Testis (tissue), 2 donors: ENCODE results near the gene MT3.

Source experiments
- POLR2A ChIP-seq: fragments of 450-650 bp; IDR thresholded peaks from one replicate; pipeline ENCODE4 v1.6.1; 2017; ENCODE audit warnings: antibody characterized with exemption, mild to moderate bottlenecking, moderate library complexity
- TF ChIP-seq, protein P1 (sequence below), 3 experiments: fragments of 450-650 bp in 2 of 3; fragments of 200-600 bp in 1 of 3; sonication (generic) in 1 of 3; IDR thresholded peaks; one replicate each; pipeline ENCODE4 v1.5.1; 2016 to 2019; ENCODE audit warnings: antibody characterized with exemption in 3 of 3, mild to moderate bottlenecking in 2 of 3, moderate library complexity in 1 of 3

DNA sequence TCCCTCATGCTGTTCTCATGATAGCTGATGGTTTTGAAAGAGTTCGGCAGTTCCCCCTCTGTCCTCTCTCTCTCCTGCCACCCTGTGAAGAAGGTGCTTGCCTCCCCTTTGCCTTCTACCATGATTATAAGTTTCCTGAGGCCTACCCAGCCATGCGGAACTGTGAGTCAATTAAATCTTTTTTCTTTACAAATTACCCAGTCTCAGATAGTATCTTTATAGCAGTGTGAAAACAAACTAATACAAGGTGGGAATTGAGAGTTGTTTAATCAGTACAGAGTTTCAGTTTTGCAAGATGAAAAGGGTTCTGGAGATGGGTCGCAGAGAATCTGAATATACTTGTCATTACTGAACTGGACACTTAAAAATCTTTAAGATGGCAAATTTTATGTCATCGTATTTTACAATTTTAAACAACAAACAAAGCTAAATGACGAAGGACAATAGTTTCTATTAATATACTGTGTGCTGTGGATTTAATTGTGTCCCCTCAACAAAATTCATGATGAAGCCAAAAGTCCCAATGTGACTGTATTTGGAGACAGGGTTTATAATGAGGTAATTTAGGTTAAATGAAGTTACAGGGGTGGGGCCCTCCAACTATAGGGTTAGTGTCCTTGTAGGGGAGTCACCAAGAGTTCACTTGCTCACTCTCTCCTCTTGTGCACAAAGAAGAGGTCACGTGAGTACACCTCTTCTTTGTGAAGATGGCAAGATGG, 4.4 kb downstream of the MT3 start:
- TF ChIP-seq, protein P1, sequence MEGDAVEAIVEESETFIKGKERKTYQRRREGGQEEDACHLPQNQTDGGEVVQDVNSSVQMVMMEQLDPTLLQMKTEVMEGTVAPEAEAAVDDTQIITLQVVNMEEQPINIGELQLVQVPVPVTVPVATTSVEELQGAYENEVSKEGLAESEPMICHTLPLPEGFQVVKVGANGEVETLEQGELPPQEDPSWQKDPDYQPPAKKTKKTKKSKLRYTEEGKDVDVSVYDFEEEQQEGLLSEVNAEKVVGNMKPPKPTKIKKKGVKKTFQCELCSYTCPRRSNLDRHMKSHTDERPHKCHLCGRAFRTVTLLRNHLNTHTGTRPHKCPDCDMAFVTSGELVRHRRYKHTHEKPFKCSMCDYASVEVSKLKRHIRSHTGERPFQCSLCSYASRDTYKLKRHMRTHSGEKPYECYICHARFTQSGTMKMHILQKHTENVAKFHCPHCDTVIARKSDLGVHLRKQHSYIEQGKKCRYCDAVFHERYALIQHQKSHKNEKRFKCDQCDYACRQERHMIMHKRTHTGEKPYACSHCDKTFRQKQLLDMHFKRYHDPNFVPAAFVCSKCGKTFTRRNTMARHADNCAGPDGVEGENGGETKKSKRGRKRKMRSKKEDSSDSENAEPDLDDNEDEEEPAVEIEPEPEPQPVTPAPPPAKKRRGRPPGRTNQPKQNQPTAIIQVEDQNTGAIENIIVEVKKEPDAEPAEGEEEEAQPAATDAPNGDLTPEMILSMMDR (IDR thresholded peaks at IDR 0.05): no peak
- no peak for TF ChIP-seq POLR2A
